ENCODE data around the gene FAF1.
"Not testable (repeated sequence)": the region's sequence is repeated elsewhere in the genome, so short reads cannot be mapped to it uniquely, and the experiment has no call there.

FAF1 gene

DNA sequence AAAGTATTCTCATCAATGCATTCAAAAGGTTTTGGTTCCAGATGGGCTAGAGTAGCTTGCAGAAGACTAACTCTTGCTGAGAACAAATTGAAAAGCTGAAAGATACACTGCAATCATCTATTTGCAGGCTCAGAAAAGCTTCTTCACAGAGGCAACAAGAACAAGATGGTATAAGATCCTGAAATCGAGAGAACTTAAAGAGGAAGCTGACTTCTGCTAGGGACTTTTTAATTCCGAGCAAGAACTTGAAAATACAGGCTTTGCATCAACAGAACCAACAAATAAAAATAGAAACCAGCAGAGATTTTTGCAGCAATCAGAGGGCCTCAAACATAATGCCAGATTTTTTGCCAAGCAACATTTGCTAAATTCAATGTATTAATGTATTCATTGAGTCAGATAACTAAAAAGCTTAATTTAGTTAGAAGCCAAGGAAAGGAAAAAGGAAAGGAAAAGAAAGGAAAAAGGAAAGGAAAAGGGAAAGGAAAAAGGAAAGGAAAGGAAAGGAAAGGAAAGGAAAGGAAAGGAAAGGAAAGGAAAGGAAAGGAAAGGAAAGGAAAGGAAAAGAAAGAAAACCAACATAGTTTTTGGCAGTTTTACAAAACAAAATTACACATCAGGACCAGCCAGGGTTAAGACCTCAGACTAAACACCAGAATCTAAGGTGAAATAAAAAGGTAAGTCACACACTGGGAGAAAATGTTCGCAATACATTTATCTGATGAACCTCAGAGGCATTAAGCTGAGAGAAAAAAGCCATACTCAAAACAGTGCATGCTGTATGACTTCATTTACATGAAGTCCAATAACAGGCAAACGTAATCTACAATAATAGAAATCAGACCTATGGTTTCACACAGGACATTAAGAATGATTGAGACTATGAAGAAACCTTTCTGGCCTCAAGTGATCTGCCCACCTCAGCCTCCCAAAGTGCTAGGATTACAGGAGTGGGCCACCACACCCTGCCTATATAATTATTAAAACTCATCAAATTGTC is 42.6 kb downstream of the FAF1 start:
- Histone ChIP-seq H3K4me1 (no peaks in the 10 kb centered on the region), H3K9me3 (ENCODE audit: control insufficient read depth, low read length) (no peaks in the 10 kb centered on the region), H3K4me2 (ENCODE audit: low read length) (no peak overlapping the region), H3K27me3 (ENCODE audit: control insufficient read depth, insufficient read depth, low read length) (no peaks in the 10 kb centered on the region), H3K36me3 (ENCODE audit: control insufficient read depth, insufficient read depth, low read length) (no peaks in the 10 kb centered on the region), H3K9ac (no peak overlapping the region), H2AFZ (no peak overlapping the region), H3K79me2 (peaks cover 14% of the 10 kb centered on the region), H3K27ac (no peak overlapping the region), H3K4me3 (ENCODE audit: low read depth, low read length) (no peak overlapping the region)
- TF ChIP-seq, protein P1, sequence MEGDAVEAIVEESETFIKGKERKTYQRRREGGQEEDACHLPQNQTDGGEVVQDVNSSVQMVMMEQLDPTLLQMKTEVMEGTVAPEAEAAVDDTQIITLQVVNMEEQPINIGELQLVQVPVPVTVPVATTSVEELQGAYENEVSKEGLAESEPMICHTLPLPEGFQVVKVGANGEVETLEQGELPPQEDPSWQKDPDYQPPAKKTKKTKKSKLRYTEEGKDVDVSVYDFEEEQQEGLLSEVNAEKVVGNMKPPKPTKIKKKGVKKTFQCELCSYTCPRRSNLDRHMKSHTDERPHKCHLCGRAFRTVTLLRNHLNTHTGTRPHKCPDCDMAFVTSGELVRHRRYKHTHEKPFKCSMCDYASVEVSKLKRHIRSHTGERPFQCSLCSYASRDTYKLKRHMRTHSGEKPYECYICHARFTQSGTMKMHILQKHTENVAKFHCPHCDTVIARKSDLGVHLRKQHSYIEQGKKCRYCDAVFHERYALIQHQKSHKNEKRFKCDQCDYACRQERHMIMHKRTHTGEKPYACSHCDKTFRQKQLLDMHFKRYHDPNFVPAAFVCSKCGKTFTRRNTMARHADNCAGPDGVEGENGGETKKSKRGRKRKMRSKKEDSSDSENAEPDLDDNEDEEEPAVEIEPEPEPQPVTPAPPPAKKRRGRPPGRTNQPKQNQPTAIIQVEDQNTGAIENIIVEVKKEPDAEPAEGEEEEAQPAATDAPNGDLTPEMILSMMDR (IDR thresholded peaks at IDR 0.05), result no peak

DNA sequence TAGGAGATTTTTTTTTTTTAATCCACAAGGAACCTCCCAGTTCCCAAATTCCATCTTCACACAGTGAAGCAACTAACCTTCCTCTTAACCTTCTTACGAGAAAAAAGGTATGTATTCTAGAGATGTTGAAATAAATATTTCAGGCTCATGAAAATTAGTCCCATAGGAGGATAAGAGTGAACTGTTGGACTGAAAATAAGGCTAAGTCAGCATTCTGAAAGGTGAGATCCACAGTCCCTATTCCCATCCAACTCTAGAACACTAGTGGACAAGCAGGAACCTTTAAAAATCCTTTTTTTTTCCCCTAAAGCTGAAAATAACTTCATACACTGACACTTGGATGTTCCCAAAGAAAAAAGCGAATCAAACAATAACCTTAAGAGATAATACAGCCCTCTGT is 44.4 kb downstream of the FAF1 start:
- TF ChIP-seq, protein P1 (IDR thresholded peaks at IDR 0.05), result no peak
- H3K27ac ChIP-seq, result no peak overlapping the region
- H3K4me3 ChIP-seq (ENCODE audit: low read depth, low read length), result no peak overlapping the region
- no peak overlapping the region for H3K9ac ChIP-seq
- no peaks in the 10 kb centered on the region for H3K9me3 ChIP-seq (ENCODE audit: control insufficient read depth, low read length)
- H3K4me2 ChIP-seq (ENCODE audit: low read length), result no peak overlapping the region
- no peaks in the 10 kb centered on the region for H3K27me3 ChIP-seq (ENCODE audit: control insufficient read depth, insufficient read depth, low read length)
- no peak overlapping the region for H2AFZ ChIP-seq
- H3K36me3 ChIP-seq (ENCODE audit: control insufficient read depth, insufficient read depth, low read length), result no peaks in the 10 kb centered on the region
- H3K79me2 ChIP-seq, result peaks cover 5% of the 10 kb centered on the region
- H3K4me1 ChIP-seq, result no peaks in the 10 kb centered on the region

DNA sequence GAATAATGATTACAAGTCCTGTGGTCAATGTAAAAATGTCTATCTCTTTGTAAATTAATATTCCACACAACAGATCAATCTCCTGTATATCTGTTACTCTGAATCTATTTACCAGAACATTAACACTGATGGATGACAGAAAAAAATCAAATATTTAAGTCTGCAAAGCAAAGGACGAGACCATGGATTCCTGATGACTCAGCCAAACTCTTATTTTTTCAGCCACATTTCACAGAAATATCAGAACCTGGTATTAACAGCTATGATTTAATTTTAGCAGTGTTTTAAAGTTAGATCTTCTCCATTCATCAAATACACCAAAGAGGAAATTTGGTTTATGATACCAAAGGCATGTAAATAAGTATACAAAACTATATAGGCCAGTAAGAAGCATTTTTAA is 46.1 kb downstream of the FAF1 start:
- TF ChIP-seq, protein P1 (IDR thresholded peaks at IDR 0.05), result no peak
- H3K27me3 ChIP-seq (ENCODE audit: control insufficient read depth, insufficient read depth, low read length), result no peaks in the 10 kb centered on the region
- no peaks in the 10 kb centered on the region for H3K36me3 ChIP-seq (ENCODE audit: control insufficient read depth, insufficient read depth, low read length)
- no peak overlapping the region for H2AFZ ChIP-seq
- H3K4me3 ChIP-seq (ENCODE audit: low read depth, low read length), result no peak overlapping the region
- no peak overlapping the region for H3K9ac ChIP-seq
- H3K79me2 ChIP-seq, result peaks cover 6% of the 10 kb centered on the region
- no peaks in the 10 kb centered on the region for H3K9me3 ChIP-seq (ENCODE audit: control insufficient read depth, low read length)
- no peak overlapping the region for H3K27ac ChIP-seq
- H3K4me2 ChIP-seq (ENCODE audit: low read length), result no peak overlapping the region
- no peaks in the 10 kb centered on the region for H3K4me1 ChIP-seq

DNA sequence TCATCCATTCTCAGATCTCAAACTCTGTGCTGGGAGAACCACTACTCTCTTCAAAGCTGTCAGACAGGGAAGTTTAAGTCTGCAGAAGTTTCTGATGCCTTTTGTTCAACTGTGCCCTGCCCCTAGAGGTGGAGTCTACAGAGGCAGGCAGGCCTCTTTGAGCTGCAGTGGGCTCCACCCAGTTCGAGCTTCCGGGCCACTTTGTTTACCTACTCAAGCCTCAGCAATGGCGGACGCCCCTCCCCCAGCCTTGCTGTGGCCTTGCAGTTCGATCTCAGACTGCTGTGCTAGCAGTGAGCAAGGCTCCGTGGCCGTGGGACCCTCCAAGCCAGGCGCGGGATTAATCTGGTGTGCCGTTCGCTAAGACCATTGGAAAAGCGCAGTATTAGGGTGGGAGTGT is 49.7 kb downstream of the FAF1 start:
- H3K36me3 ChIP-seq (ENCODE audit: control insufficient read depth, insufficient read depth, low read length); H3K4me2 ChIP-seq (ENCODE audit: low read length); H3K9ac ChIP-seq; H2AFZ ChIP-seq; H3K27ac ChIP-seq; H3K79me2 ChIP-seq; H3K9me3 ChIP-seq (ENCODE audit: control insufficient read depth, low read length); H3K27me3 ChIP-seq (ENCODE audit: control insufficient read depth, insufficient read depth, low read length); H3K4me1 ChIP-seq; H3K4me3 ChIP-seq (ENCODE audit: low read depth, low read length): not testable (repeated sequence)

DNA sequence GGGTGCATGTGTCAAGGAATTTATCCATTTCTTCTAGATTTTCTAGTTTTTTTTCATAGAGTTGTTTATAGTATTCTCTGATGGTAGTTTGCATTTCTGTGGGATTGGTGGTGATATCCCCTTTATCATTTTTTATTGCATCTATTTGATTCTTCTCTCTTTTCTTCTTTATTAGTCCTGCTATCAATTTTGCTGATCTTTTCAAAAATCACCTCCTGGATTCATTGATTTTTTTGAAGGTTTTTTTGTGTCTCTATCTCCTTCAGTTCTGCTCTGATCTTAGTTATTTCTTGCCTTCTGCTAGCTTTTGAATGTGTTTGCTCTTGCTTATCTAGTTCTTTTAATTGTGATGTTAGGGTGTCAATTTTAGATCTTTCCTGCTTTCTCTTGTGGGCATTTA is 52.5 kb downstream of the FAF1 start:
- not testable (repeated sequence) for H3K4me3 ChIP-seq (ENCODE audit: low read depth, low read length); H3K4me1 ChIP-seq; H3K4me2 ChIP-seq (ENCODE audit: low read length); H3K79me2 ChIP-seq; H2AFZ ChIP-seq; H3K9me3 ChIP-seq (ENCODE audit: control insufficient read depth, low read length); H3K27me3 ChIP-seq (ENCODE audit: control insufficient read depth, insufficient read depth, low read length); H3K9ac ChIP-seq; H3K27ac ChIP-seq; H3K36me3 ChIP-seq (ENCODE audit: control insufficient read depth, insufficient read depth, low read length)

DNA sequence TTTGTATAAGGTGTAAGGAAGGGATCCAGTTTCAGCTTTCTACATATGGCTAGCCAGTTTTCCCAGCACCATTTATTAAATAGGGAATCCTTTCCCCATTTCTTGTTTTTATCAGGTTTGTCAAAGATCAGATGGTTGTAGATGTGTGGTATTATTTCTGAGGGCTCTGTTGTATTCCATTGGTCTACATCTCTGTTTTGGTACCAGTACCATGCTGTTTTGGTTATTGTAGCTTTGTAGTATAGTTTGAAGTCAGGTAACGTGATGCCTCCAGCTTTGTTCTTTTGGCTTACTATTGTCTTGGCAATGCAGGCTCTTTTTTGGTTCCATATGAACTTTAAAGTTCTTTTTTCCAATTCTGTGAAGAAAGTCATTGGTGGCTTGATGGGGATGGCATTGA is 54.0 kb downstream of the FAF1 start:
- not testable (repeated sequence) for H3K79me2 ChIP-seq; H3K4me2 ChIP-seq (ENCODE audit: low read length); H3K9me3 ChIP-seq (ENCODE audit: control insufficient read depth, low read length); H3K27me3 ChIP-seq (ENCODE audit: control insufficient read depth, insufficient read depth, low read length); H3K4me3 ChIP-seq (ENCODE audit: low read depth, low read length); H3K4me1 ChIP-seq; H3K27ac ChIP-seq; H2AFZ ChIP-seq; H3K36me3 ChIP-seq (ENCODE audit: control insufficient read depth, insufficient read depth, low read length); H3K9ac ChIP-seq

Measured in parathyroid adenoma (tissue), 2 donors.